Hypothalamus (tissue), 51 donors: ENCODE data around the gene IPO8.
"Not testable (repeated sequence)": the region's sequence is repeated elsewhere in the genome, so short reads cannot be mapped to it uniquely, and the experiment has no call there.

Experiments
- DNase-seq, 51 donors: peaks; one replicate each; lab custom pipeline; 2025; lab: John Stamatoyannopoulos, UW

IPO8 gene

DNA sequence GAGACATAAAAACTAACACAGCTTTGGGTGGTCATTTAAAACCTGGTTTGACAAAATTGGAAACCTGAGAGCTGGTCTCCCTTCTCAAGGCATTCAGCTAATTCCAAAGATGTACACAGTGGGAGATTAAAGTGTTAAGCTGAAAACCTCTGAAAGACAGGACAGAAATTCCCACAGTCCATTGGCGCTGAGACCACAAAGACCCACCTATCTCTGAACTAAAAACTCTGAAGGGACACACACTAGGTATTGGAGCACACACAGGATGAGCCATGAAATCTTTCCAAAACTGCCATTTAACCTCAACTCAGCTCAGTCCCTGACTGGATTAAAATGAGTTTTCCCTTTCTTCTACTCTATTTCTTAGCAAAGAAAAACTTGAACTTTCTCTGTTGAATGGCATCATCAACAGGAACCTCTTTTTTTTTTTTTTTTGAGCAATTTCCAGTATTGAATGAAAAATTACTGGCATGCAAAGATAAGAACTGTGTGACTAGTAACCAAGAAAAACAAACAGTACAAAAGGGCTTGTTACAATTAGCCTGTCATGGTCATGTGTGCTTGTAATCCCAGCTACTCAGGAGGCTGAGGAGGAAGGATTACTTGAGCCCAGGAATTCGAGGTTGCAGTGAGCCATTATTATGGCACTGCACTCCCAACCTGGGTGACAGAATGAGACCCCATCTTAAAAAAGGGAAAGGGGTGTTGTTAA is 82.4 kb downstream of the IPO8 start:
- no peak for DNase-seq

DNA sequence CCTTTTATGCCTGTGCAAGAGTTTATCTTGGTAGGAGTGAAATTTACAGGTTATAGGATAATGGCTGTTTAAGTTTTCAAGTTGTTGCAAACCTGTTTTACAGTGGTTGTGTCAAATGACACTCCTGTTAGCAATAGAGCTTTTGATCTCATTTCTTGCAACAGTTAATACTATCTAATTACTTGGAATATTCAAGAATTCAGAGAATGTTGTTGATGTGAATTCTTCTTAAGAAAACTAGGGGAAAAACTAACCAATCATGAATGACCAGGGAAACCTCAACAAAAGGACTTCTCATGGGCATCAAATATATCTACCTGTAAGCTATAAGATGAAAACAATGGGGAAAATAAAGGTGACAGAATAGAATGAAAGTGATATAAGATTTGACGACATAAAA is 85.0 kb downstream of the IPO8 start:
- no peak for DNase-seq

DNA sequence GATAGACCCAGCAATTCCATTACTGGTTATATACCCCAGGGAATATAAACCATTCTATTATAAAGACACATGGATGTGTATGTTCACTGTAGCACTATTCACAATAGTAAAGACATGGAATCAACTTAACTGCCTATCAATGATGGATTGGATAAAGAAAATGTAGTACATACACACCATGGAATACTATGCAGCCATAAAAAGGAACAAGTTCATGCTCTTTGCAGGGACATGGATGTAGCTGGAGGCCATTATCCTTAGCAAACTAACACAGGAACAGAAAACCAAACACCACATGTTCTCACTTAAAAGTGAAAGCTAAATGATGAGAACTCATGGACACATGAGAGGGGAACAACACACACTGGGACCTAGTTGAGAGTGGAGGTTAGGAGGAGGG is 85.8 kb downstream of the IPO8 start:
- not testable (repeated sequence) for DNase-seq

DNA sequence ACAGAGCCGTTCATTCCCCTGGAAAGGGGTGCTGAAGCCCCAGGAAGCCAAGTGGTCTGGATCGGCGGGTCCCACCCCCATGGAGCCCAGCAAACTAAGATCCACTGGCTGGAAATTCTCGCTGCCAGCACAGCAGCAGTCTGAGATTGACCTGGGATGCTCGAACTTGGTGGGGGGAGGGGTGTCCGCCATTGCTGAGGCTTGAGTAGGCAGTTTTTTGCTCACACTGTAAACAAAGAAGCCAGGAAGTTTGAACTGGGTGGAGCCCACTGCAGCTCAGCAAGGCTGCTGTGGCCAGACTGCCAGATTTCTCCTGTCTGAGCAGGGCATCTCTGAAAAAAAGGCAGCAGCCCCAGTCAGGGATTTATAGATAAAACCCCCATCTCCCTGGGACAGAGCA is 91.4 kb downstream of the IPO8 start:
- not testable (repeated sequence) for DNase-seq

DNA sequence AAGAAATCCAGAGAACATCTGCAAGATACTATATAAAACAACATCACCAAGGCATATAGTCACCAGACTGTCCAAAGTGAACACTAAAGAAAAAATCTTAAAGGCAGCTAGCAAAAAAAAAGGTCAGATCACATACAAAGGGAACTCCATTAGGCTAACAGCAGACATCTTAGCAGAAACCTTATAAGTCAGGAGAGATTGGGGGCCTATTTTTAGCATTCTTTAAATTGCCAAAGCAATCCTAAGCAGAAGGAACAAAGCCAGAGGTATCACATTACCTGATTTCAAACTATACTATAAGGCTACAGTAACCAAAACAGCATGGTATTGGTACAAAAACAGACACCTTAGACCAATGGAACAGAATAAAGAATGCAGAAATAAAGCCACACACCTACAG is 92.5 kb downstream of the IPO8 start:
- no peak for DNase-seq

DNA sequence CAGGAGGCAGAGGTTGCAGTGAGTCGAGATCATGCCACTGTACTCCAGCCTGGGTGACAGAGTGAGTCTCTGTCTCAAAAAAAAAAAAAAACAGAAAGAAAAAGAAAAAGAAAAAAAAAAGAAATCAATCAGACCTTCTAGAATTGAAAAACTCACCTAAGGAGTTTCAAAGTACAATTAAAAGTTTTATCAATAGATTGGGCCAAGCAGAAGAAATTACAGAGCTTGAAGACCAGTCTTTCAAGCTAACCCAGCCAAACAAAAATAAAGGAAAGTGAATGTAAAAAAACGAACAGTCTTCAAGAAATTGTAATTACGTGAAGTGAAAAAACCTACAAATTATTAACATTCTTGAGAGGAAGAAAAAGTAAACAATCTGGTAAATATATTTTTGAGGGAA is 93.0 kb downstream of the IPO8 start:
- DNase-seq = no peak

DNA sequence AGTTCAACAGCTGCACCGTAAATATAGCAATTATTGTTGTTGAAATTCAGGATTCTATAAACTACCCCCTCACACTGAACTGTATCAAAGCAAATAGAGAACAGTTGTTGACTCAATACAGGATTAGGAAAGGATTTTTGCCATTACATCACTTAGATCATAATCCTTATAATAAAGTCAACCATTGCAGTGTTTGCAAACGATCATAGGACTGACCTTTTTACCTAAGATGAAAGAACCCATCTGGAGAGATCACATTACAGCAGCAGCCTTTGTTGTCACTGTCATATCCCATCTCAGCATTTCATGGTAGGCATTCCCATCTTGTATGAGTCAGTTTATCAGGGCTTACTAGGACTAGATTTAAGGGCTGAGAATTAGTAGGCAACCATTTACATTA is 96.1 kb downstream of the IPO8 start:
- no peak for DNase-seq

DNA sequence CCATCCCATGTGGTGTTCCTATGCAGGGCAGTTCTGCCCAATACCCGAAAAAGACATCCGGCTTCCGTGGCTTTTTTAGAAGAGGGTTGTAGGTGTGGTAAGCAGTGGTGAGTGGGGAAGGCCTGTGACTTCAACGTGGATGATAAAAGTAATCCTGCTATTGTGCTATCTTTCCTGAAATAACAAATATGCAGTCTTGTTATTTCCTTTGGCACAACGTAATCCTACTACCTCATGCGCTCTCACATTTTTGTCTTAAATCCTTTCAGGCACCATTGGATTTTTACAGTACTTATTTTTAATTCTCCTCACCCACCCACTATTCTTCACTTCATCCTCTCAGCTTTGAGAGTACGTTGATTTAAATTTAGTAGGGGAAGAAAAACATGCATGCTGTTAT is 96.8 kb downstream of the IPO8 start:
- no peak for DNase-seq

DNA sequence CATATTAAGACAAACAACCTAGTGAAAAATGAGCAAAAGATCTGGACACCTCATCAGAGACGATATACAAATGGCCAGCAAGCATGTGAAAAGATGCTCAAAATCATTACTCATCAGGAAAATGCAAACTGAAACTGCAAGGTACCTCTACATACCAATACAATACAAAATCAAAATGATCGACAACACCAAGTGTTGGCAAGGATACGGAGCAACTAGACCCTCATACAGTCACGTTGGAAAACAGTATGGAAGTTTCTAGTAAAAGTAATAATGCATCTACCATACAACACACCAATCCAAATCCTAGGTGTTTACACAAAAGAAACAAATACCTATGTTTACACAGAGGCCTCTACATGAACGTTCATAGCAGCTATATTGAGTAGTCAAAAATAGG is 99.9 kb downstream of the IPO8 start:
- no peak for DNase-seq

DNA sequence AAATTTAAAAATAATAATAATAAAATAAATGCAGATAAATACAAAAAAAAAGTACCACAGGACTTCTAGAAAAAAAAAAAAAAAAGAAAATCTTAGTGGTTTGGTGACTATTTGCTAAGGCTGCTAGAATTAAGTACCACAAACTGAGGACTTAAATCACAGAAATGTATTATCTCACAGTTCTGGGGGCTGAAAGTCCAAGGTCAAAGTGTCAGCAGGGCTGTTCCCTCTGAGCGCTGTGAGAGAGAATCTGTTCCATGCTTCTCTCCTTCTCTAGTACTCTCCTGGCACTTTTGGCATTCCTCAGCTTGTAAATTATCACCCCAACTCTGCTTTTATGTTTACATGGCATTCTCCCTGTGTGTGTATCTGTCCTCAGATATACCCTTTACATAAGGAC is 101.2 kb downstream of the IPO8 start:
- DNase-seq = no peak

DNA sequence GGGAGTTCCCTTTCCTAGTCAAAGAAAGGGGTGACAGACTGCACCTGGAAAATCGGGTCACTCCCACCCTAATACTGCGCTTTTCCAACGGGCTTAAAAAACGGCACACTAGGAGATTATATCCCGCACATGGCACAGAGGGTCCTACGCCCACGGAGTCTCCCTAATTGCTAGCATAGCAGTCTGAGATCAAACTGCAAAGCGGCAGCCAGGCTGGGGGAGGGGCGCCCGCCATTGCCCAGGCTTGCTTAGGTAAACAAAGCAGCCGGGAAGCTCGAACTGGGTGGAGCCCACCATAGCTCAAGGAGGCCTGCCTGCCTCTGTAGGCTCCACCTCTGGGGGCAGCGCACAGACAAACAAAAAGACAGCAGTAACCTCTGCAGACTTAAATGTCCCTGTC is 107.1 kb downstream of the IPO8 start:
- not testable (repeated sequence) for DNase-seq

DNA sequence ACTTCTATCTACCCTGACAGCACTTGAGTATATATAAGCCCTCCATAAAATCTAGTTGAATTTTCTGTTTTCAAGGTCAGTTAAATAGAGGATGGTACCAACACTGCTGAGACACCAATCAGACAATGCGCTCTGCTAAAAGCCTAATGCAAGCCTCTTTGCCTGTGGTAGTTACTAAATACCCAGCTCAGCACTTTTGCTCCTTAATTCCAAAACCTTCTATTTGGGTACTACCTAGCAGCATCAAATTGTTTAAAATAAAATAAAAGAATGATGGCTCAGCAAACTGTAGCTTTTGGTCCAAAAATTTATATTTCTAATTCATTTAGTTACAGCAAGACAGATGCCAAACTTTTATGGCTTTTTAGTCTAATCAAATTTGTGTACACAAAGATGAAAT is 107.9 kb downstream of the IPO8 start:
- no peak for DNase-seq

DNA sequence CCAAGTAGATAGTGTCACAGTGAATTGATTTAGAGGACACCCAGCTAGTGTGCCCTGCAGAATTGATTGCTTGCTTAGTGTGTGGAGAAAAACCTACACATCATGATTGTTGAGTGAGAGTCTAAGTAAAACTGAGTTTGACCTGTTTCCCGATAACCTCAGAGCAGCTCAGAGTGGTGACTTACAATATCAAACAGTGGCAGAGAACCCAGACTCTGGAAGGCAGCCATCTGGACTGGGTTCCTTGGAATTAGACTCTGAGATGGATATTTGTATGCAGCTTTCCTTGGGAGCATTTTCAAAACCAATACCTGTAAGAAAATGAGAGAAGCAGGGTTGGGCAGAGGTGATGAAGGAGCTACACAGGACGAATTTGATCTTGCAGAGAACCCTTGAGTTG is 109.8 kb downstream of the IPO8 start:
- DNase-seq = no peak

DNA sequence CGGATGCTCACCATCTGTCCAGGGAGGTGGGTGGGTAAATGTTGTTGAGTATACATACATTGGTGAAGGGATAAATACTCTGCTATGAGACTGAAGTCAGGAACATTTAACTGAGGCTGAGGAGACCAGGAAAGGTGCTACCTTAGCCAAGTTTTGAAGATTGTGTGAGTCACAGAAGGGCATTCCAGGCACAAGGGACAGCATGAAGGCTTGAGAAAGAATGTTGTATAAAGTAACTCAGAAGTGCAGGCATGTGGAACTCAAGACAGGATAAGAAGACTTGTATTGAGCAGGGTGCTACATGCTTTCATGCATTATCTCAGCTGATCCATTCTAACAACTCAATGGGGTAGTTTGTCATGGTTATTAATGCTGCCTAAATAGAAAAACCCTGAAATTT is 112.7 kb downstream of the IPO8 start:
- DNase-seq = no peak

DNA sequence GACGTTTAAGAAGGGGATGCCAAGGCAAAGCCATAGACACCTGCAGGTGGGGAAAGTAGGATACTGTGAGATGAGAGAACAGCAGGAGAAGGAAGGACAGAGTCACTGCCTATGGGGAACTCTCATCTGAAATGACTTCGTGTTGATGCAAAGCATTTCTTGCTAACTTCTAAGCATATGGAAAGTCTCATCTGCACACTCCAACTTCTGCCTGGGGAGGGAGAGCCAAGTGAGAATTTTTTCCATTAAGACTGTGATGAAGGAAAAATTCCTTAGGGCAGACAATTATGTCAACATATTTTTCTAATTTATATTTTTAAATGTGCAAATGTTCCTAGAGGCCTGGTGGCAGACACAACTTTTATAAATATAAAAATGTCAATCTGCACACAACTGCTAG is 115.3 kb downstream of the IPO8 start:
- DNase-seq = no peak
